ENCODE data around the gene AOAH.

GRCh38 chr7:36475011-36475342 is 249.3 kb downstream of the AOAH start:
- TF ChIP-seq CTCF (IDR thresholded peaks at IDR 0.05; ENCODE audit: extremely low read depth in 1 of 2, insufficient read depth in 1 of 2, low read depth in 1 of 2, low read length in 2 of 2), result no peak
- no peak for TF ChIP-seq POLR2AphosphoS5 (IDR thresholded peaks at IDR 0.05; ENCODE audit: insufficient read depth, low read depth, low read length)
- no peak for TF ChIP-seq POLR2A (IDR thresholded peaks at IDR 0.05; ENCODE audit: low read depth, low read length)
- no peak for TF ChIP-seq EZH2 (IDR thresholded peaks at IDR 0.05; ENCODE audit: borderline replicate concordance, low read depth, low read length, severe bottlenecking)
- no peak for TF ChIP-seq MAX (IDR thresholded peaks at IDR 0.05; ENCODE audit: insufficient read depth, insufficient read length)
- TF ChIP-seq JUN (IDR thresholded peaks at IDR 0.05; ENCODE audit: borderline replicate concordance, insufficient read depth, insufficient read length, low read depth), result no peak
- no peak for TF ChIP-seq MYC (IDR thresholded peaks at IDR 0.05; ENCODE audit: low read depth, low read length)

Data from endothelial cell of umbilical vein (primary cell).